K562 (cell line): ENCODE results near the gene TTL. TPM values are rescaled to one million over a fixed set of nuclear protein-coding genes. Genes with fewer than 3 reads are reported as not detected.

Experiments
- C11orf30 ChIP-seq: fragments of 450-650 bp; IDR thresholded peaks from 2 replicates; pipeline ENCODE4 v1.6.1; 2016; ENCODE audit warnings: low read depth, mild to moderate bottlenecking
- CBX3 ChIP-seq, 2 experiments: IDR thresholded peaks; 1 replicate in 1 of 2; 2 replicates in 1 of 2; pipeline ENCODE4 v1.6.1; 2012; ENCODE audit warnings: inconsistent platforms in 2 of 2, low read length in 2 of 2, borderline replicate concordance in 1 of 2, control low read depth in 1 of 2
- ESRRB ChIP-seq: fragments of 250-450 bp; sonication (Bioruptor Pico); IDR thresholded peaks from 2 replicates; pipeline ENCODE4 v1.5.0; 2020; ENCODE audit warnings: mild to moderate bottlenecking, moderate library complexity, borderline replicate concordance
- HNRNPK ChIP-seq: fragments of 200-400 bp; formaldehyde crosslinking; IDR thresholded peaks from one replicate; pipeline ENCODE4 v1.6.1; 2018; ENCODE audit warnings: mild to moderate bottlenecking, low read depth, low read length; ENCODE audit not compliant: poor library complexity, severe bottlenecking
- JUND ChIP-seq, 2 experiments: IDR thresholded peaks; 2 replicates in 1 of 2; 3 replicates in 1 of 2; pipeline ENCODE4 v1.6.1; 2011; ENCODE audit warnings: borderline replicate concordance in 2 of 2, low read depth in 2 of 2, low read length in 2 of 2, improper control_type of control experiment in 1 of 2, missing biosample characterization in 1 of 2, missing genetic modification characterization in 1 of 2, missing genetic modification reagents in 1 of 2
- NFE2 ChIP-seq: IDR thresholded peaks from 2 replicates; pipeline ENCODE4 v1.6.1; 2014; ENCODE audit warnings: antibody characterized with exemption, low read depth
- SAP30 ChIP-seq: fragments of 200-600 bp; sonication (generic); IDR thresholded peaks from 2 replicates; pipeline ENCODE4 v1.6.1; 2012; ENCODE audit warnings: borderline replicate concordance, low read depth, mild to moderate bottlenecking, moderate library complexity, low read length, control low read depth, inconsistent platforms; ENCODE audit not compliant: insufficient read depth, poor library complexity, severe bottlenecking
- ZKSCAN1 ChIP-seq: fragments of 150-350 bp; IDR thresholded peaks from 2 replicates; pipeline ENCODE4 v1.6.1; 2016; ENCODE audit warnings: low read depth, low read length
- ZNF780A ChIP-seq: fragments of 250-450 bp; sonication (Bioruptor Pico); IDR thresholded peaks from 2 replicates; pipeline ENCODE4 v1.5.0; 2021; ENCODE audit warnings: mild to moderate bottlenecking
- polyA plus RNA-seq, 8 experiments: library from polyadenylated mRNA; depleted of rRNA in 4 of 8; stranded (reverse) in 5 of 8; unstranded in 3 of 8; fragments of >200 nt; fragmentation: Nextera tagmentation in 2 of 8; fragmentation: Illumina TruSeq in 1 of 8; extraction: Ambion mirVana in 2 of 8; extraction: Trizol in 1 of 8; gene quantifications; 2 replicates each; pipeline versions ENCODE4 v1.2.1 to v1.2.3, GENCODE V29; 2011 to 2014; ENCODE audit warnings: inconsistent platforms in 1 of 8, missing spikeins in 1 of 8
- total RNA-seq, 7 experiments: library from RNA; depleted of rRNA in 6 of 7; stranded (reverse); fragments of >200 nt in 6 of 7; fragmentation: Illumina TruSeq in 2 of 7; extraction: Trizol in 2 of 7; gene quantifications; 2 replicates each; pipeline versions ENCODE4 v1.2.1 to v1.2.3, GENCODE V29; 2011 to 2021; ENCODE audit warnings: low replicate concordance in 1 of 7
- TF ChIP-seq, protein P1 (sequence below): fragments of 250-450 bp; sonication (Bioruptor Pico); IDR thresholded peaks from 2 replicates; pipeline ENCODE4 v1.8.0; 2022; ENCODE audit warnings: inconsistent platforms, mild to moderate bottlenecking, moderate library complexity, borderline replicate concordance
- TF ChIP-seq, protein P2 (sequence below): fragments of 450-650 bp; IDR thresholded peaks from 2 replicates; pipeline ENCODE4 v1.6.1; 2016
- TF ChIP-seq, protein P3 (sequence below): fragments of 450-650 bp; IDR thresholded peaks from 2 replicates; pipeline ENCODE4 v1.6.1; 2016; ENCODE audit warnings: borderline replicate concordance
- TF ChIP-seq, protein P4 (sequence below), 2 experiments: fragments of 250-450 bp in 1 of 2; fragments of 450-650 bp in 1 of 2; sonication (Bioruptor Pico) in 1 of 2; IDR thresholded peaks; 2 replicates each; pipeline versions ENCODE4 v1.6.1 to v1.8.0; 2016 to 2021; ENCODE audit warnings: mild to moderate bottlenecking in 2 of 2, moderate library complexity in 2 of 2, missing compliant biosample characterization in 1 of 2, missing genetic modification characterization in 1 of 2
- TF ChIP-seq, protein P5 (sequence below): fragments of 200-800 bp; sonication (Bioruptor generic); IDR thresholded peaks from 2 replicates; pipeline ENCODE4 v1.6.1; 2016; ENCODE audit warnings: missing genetic modification characterization, missing compliant biosample characterization

Gene TTL
- total and polyA plus RNA-seq, 9 of the 15 experiments (the other 6 are each of a cell fraction or from before 2014, with no cell fraction given) = 9.4 to 54.4 (median 34.9) TPM

DNA sequence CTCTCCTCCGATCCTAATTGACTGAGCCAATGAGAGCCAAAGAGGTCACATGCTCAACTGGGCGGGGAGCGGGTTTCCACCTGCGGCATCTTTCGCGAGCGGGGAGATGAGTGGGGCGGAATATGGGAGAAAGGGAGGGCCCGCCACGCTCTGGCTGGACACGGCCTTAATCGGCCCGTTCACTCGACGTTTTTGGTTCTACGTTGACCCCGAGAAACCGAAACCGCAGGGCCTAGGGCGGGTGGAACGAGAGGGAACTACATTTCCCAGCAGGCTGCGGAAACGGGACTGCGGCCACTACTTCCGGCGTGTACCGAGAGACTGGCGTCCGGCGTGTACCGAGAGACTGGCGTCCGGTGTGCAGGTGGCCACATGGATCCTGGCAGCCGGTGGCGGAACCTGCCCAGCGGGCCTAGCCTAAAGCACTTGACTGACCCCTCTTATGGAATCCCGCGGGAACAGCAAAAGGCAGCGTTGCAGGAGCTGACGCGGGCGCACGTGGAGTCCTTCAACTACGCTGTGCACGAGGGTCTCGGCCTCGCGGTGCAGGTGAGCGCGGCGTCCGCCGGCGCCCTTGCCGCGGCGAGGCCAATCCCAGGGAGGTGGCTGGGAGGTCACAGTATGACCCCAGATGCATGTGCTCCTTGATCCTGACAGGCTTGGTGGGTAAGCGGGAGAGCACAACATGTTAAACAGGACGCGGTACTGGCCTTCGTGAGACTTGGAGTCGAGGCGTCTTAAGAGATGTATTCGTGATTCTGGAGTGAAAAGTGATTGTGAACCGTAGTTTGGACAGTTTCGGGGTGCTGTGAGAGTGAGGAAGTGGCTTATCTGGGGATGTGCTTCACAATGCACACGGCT, 60.4 kb downstream of the TTL start, which contains the start of gene POLR1B (continued):
- TF ChIP-seq, protein P1, sequence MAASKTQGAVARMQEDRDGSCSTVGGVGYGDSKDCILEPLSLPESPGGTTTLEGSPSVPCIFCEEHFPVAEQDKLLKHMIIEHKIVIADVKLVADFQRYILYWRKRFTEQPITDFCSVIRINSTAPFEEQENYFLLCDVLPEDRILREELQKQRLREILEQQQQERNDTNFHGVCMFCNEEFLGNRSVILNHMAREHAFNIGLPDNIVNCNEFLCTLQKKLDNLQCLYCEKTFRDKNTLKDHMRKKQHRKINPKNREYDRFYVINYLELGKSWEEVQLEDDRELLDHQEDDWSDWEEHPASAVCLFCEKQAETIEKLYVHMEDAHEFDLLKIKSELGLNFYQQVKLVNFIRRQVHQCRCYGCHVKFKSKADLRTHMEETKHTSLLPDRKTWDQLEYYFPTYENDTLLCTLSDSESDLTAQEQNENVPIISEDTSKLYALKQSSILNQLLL (CRISPR knock-in tag) = no peak
- TF ChIP-seq CBX3 (IDR thresholded peaks at IDR 0.05; ENCODE audit: borderline replicate concordance in 1 of 2, low read length in 2 of 2) (no peak; a peak in 1 of 3 replicates), ZKSCAN1 (peak; percentile 48; the same call in 1 of the 2 replicates), NFE2 (no peak), C11orf30 (peak; percentile 73), ZNF780A (CRISPR knock-in tag) (no peak), SAP30 (peak; percentile 99), HNRNPK (no peak), JUND (IDR thresholded peaks at IDR 0.05; ENCODE audit: borderline replicate concordance, low read depth, low read length) (no peak), JUND (tag; IDR thresholded peaks at IDR 0.05; ENCODE audit: borderline replicate concordance, low read depth, low read length) (no peak), ESRRB (CRISPR knock-in tag) (no peak)
- TF ChIP-seq, protein P2, sequence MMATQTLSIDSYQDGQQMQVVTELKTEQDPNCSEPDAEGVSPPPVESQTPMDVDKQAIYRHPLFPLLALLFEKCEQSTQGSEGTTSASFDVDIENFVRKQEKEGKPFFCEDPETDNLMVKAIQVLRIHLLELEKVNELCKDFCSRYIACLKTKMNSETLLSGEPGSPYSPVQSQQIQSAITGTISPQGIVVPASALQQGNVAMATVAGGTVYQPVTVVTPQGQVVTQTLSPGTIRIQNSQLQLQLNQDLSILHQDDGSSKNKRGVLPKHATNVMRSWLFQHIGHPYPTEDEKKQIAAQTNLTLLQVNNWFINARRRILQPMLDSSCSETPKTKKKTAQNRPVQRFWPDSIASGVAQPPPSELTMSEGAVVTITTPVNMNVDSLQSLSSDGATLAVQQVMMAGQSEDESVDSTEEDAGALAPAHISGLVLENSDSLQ = peak; percentile 62
- TF ChIP-seq, protein P3, sequence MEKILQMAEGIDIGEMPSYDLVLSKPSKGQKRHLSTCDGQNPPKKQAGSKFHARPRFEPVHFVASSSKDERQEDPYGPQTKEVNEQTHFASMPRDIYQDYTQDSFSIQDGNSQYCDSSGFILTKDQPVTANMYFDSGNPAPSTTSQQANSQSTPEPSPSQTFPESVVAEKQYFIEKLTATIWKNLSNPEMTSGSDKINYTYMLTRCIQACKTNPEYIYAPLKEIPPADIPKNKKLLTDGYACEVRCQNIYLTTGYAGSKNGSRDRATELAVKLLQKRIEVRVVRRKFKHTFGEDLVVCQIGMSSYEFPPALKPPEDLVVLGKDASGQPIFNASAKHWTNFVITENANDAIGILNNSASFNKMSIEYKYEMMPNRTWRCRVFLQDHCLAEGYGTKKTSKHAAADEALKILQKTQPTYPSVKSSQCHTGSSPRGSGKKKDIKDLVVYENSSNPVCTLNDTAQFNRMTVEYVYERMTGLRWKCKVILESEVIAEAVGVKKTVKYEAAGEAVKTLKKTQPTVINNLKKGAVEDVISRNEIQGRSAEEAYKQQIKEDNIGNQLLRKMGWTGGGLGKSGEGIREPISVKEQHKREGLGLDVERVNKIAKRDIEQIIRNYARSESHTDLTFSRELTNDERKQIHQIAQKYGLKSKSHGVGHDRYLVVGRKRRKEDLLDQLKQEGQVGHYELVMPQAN = peak; percentile 99
- TF ChIP-seq, protein P4, sequence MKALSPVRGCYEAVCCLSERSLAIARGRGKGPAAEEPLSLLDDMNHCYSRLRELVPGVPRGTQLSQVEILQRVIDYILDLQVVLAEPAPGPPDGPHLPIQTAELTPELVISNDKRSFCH (CRISPR knock-in tag; IDR thresholded peaks at IDR 0.05) = no peak
- TF ChIP-seq, protein P4 (tag; IDR thresholded peaks at IDR 0.05) = 0 out of 2 replicates have a peak, but pooled peaks have one; percentile 40
- TF ChIP-seq, protein P5, sequence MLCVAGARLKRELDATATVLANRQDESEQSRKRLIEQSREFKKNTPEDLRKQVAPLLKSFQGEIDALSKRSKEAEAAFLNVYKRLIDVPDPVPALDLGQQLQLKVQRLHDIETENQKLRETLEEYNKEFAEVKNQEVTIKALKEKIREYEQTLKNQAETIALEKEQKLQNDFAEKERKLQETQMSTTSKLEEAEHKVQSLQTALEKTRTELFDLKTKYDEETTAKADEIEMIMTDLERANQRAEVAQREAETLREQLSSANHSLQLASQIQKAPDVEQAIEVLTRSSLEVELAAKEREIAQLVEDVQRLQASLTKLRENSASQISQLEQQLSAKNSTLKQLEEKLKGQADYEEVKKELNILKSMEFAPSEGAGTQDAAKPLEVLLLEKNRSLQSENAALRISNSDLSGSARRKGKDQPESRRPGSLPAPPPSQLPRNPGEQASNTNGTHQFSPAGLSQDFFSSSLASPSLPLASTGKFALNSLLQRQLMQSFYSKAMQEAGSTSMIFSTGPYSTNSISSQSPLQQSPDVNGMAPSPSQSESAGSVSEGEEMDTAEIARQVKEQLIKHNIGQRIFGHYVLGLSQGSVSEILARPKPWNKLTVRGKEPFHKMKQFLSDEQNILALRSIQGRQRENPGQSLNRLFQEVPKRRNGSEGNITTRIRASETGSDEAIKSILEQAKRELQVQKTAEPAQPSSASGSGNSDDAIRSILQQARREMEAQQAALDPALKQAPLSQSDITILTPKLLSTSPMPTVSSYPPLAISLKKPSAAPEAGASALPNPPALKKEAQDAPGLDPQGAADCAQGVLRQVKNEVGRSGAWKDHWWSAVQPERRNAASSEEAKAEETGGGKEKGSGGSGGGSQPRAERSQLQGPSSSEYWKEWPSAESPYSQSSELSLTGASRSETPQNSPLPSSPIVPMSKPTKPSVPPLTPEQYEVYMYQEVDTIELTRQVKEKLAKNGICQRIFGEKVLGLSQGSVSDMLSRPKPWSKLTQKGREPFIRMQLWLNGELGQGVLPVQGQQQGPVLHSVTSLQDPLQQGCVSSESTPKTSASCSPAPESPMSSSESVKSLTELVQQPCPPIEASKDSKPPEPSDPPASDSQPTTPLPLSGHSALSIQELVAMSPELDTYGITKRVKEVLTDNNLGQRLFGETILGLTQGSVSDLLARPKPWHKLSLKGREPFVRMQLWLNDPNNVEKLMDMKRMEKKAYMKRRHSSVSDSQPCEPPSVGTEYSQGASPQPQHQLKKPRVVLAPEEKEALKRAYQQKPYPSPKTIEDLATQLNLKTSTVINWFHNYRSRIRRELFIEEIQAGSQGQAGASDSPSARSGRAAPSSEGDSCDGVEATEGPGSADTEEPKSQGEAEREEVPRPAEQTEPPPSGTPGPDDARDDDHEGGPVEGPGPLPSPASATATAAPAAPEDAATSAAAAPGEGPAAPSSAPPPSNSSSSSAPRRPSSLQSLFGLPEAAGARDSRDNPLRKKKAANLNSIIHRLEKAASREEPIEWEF (CRISPR knock-in tag) = peak; percentile 78
